H1 (cell line): ENCODE measurements around the gene DDX51. TPM values are rescaled to one million over a fixed set of nuclear protein-coding genes. Genes with fewer than 3 reads are reported as not detected.

ENCODE experiments used
- CTCF ChIA-PET: fragments of 300-600 bp; sonication (Branson Sonifier 250); formaldehyde crosslinking; loops from one replicate; lab custom pipeline; 2021; ENCODE audit not compliant: partially characterized antibody; lab: Charles Lee
- POLR2A ChIA-PET: fragments of 300-600 bp; sonication (Branson Sonifier 250); formaldehyde crosslinking; loops from one replicate; lab custom pipeline; 2021; ENCODE audit warnings: inconsistent platforms; ENCODE audit not compliant: partially characterized antibody; lab: Charles Lee
- DNase-seq, 2 experiments: peaks; one replicate each; pipeline versions ENCODE4 v3.0.0 to v3.0.0-alpha.2; 2010 to 2022; ENCODE audit warnings: low spot score in 2 of 2, low read depth in 1 of 2, mixed read lengths in 1 of 2
- FAIRE-seq: peaks from 2 replicates; lab custom pipeline; 2011; peaks lifted over from hg19 to GRCh38; lab: Jason Lieb, UNC
- H2AFZ ChIP-seq: 2 replicates; pipeline ENCODE4 v1.8.1; 2012; ENCODE audit warnings: low read length, inconsistent platforms
- H2AK5ac ChIP-seq: 2 replicates; pipeline ENCODE4 v1.6.1; 2013; ENCODE audit warnings: low read depth, low read length
- H2BK120ac ChIP-seq: replicated peaks from 2 replicates; pipeline ENCODE3; 2013; ENCODE audit warnings: low read depth, low read length, inconsistent platforms
- H2BK12ac ChIP-seq: 2 replicates; pipeline ENCODE4 v1.6.1; 2013; ENCODE audit warnings: low read depth, low read length
- H2BK15ac ChIP-seq: 2 replicates; pipeline ENCODE4 v1.6.1; 2013; ENCODE audit warnings: low read length
- H2BK20ac ChIP-seq: 2 replicates; pipeline ENCODE4 v1.6.1; 2013; ENCODE audit warnings: low read length
- H2BK5ac ChIP-seq: 2 replicates; pipeline ENCODE4 v1.6.1; 2013; ENCODE audit warnings: low read depth, low read length
- H3K14ac ChIP-seq: 2 replicates; pipeline ENCODE4 v1.6.1; 2013; ENCODE audit warnings: inconsistent platforms; ENCODE audit not compliant: insufficient read length
- H3K18ac ChIP-seq: 2 replicates; pipeline ENCODE4 v1.6.1; 2013; ENCODE audit warnings: low read length; ENCODE audit errors: extremely low read depth
- H3K23ac ChIP-seq: 2 replicates; pipeline ENCODE4 v1.6.1; 2013; ENCODE audit warnings: inconsistent platforms; ENCODE audit not compliant: insufficient read length
- H3K23me2 ChIP-seq: 2 replicates; pipeline ENCODE4 v1.6.1; 2013; ENCODE audit warnings: low read depth, low read length
- H3K27ac ChIP-seq: 2 replicates; pipeline ENCODE4 v1.6.1; 2011; ENCODE audit warnings: low read depth, low read length, inconsistent platforms
- H3K27me3 ChIP-seq, 4 experiments: replicated peaks in 1 of 4; 1 replicate in 1 of 4; 2 replicates in 3 of 4; pipeline versions ENCODE4 v1.6.1 to v1.8.1; 2011 to 2013; ENCODE audit warnings: low read length in 3 of 4, mild to moderate bottlenecking in 3 of 4, inconsistent platforms in 2 of 4, mixed read lengths in 2 of 4, moderate library complexity in 1 of 4; ENCODE audit not compliant: control insufficient read depth in 3 of 4, insufficient read depth in 3 of 4; ENCODE audit errors: extremely low read depth in 1 of 4
- H3K36me3 ChIP-seq, 4 experiments: 2 replicates each; pipeline versions ENCODE4 v1.6.1 to v1.8.1; 2011 to 2013; ENCODE audit warnings: mild to moderate bottlenecking in 4 of 4, low read length in 3 of 4, moderate library complexity in 2 of 4, control low read depth in 1 of 4, inconsistent platforms in 1 of 4; ENCODE audit not compliant: insufficient read depth in 4 of 4, control insufficient read depth in 2 of 4
- H3K4ac ChIP-seq: replicated peaks from 2 replicates; pipeline ENCODE3; 2013; ENCODE audit warnings: low read length, low read depth, mixed read lengths, inconsistent platforms; ENCODE audit not compliant: insufficient read length
- H3K4me1 ChIP-seq, 4 experiments: replicated peaks in 1 of 4; 1 replicate in 1 of 4; 2 replicates in 3 of 4; pipeline versions ENCODE4 v1.6.1 to v1.8.1; 2011 to 2013; ENCODE audit warnings: low read length in 3 of 4, inconsistent platforms in 2 of 4, mixed read lengths in 1 of 4; ENCODE audit not compliant: insufficient read depth in 4 of 4, control insufficient read depth in 3 of 4
- H3K4me2 ChIP-seq, 2 experiments: 2 replicates each; pipeline versions ENCODE4 v1.6.1 to v1.8.1; 2011 to 2013; ENCODE audit warnings: low read depth in 2 of 2, low read length in 2 of 2, control low read depth in 1 of 2, inconsistent platforms in 1 of 2, mild to moderate bottlenecking in 1 of 2; ENCODE audit not compliant: insufficient read depth in 1 of 2
- H3K4me3 ChIP-seq, 4 experiments: fragments of 200-600, 300-600 bp in 1 of 4; sonication (generic), shearing (Covaris generic), sonication (Bioruptor Twin) in 1 of 4; 2 replicates each; pipeline versions ENCODE4 v1.5.1 to v1.8.1; 2011 to 2016; ENCODE audit warnings: low read length in 4 of 4, low read depth in 3 of 4, control low read depth in 2 of 4, inconsistent platforms in 2 of 4, mild to moderate bottlenecking in 2 of 4, mixed read lengths in 1 of 4, moderate library complexity in 1 of 4; ENCODE audit not compliant: insufficient read depth in 2 of 4; ENCODE audit errors: extremely low read depth in 1 of 4
- H3K56ac ChIP-seq: replicated peaks from 2 replicates; pipeline ENCODE3; 2013; ENCODE audit warnings: low read depth, mild to moderate bottlenecking, mixed read lengths, low read length, inconsistent platforms; ENCODE audit not compliant: insufficient read length
- H3K79me1 ChIP-seq: 2 replicates; pipeline ENCODE4 v1.6.1; 2013; ENCODE audit warnings: low read depth, low read length, control low read depth
- H3K79me2 ChIP-seq, 2 experiments: 2 replicates each; pipeline versions ENCODE4 v1.6.1 to v1.8.1; 2012 to 2013; ENCODE audit warnings: low read length in 2 of 2, mild to moderate bottlenecking in 2 of 2, inconsistent platforms in 1 of 2; ENCODE audit not compliant: insufficient read depth in 2 of 2, control insufficient read depth in 1 of 2
- H3K9ac ChIP-seq, 4 experiments: replicated peaks in 1 of 4; 1 replicate in 1 of 4; 2 replicates in 3 of 4; pipeline versions ENCODE4 v1.6.1 to v1.8.1; 2011 to 2013; ENCODE audit warnings: low read depth in 3 of 4, low read length in 3 of 4, control low read depth in 2 of 4, mild to moderate bottlenecking in 2 of 4, moderate library complexity in 2 of 4, inconsistent platforms in 1 of 4; ENCODE audit errors: extremely low read depth in 1 of 4
- H3K9me3 ChIP-seq, 2 experiments: 2 replicates each; pipeline versions ENCODE4 v1.6.1 to v1.8.1; 2012 to 2013; ENCODE audit warnings: mild to moderate bottlenecking in 2 of 2, moderate library complexity in 2 of 2, control low read depth in 1 of 2, inconsistent platforms in 1 of 2, low read depth in 1 of 2, low read length in 1 of 2, mixed read lengths in 1 of 2; ENCODE audit not compliant: insufficient read depth in 2 of 2
- H4K20me1 ChIP-seq, 2 experiments: replicated peaks in 1 of 2; 2 replicates each; pipeline versions ENCODE3 to v1.8.1; 2011 to 2013; ENCODE audit warnings: inconsistent platforms in 2 of 2, low read length in 2 of 2, mild to moderate bottlenecking in 1 of 2; ENCODE audit not compliant: insufficient read depth in 2 of 2, control insufficient read depth in 1 of 2
- H4K5ac ChIP-seq: 2 replicates; pipeline ENCODE4 v1.6.1; 2013; ENCODE audit warnings: low read length, low read depth, mixed read lengths, inconsistent platforms; ENCODE audit not compliant: insufficient read length
- H4K8ac ChIP-seq: 2 replicates; pipeline ENCODE4 v1.8.0; 2013; ENCODE audit warnings: mild to moderate bottlenecking, moderate library complexity, low read length, inconsistent platforms; ENCODE audit not compliant: insufficient read depth; ENCODE audit errors: extremely low read depth
- H4K91ac ChIP-seq: replicated peaks from 2 replicates; pipeline ENCODE3; 2013; ENCODE audit warnings: low read length, mixed read lengths, inconsistent platforms; ENCODE audit not compliant: insufficient read length
- CBX8 ChIP-seq: fragments of 300-800, 300-1000 bp; sonication (generic); IDR thresholded peaks from 2 replicates; pipeline ENCODE4 v1.7.1; 2016; ENCODE audit warnings: low read depth, low read length, borderline replicate concordance
- E2F6 ChIP-seq: IDR thresholded peaks from 2 replicates; pipeline ENCODE4 v1.6.1; 2012; ENCODE audit warnings: inconsistent platforms
- EP300 ChIP-seq, 2 experiments: IDR thresholded peaks; 1 replicate in 1 of 2; 2 replicates in 1 of 2; pipeline ENCODE4 v1.6.1; 2011 to 2012; ENCODE audit warnings: low read depth in 2 of 2, low read length in 2 of 2, mild to moderate bottlenecking in 2 of 2, borderline replicate concordance in 1 of 2, inconsistent platforms in 1 of 2, moderate library complexity in 1 of 2
- FOSL1 ChIP-seq: IDR thresholded peaks from 2 replicates; pipeline ENCODE4 v1.6.1; 2011; ENCODE audit warnings: mild to moderate bottlenecking, low read depth, low read length, moderate library complexity; ENCODE audit not compliant: insufficient read depth
- JUND ChIP-seq: IDR thresholded peaks from 2 replicates; pipeline ENCODE4 v1.6.1; 2011; ENCODE audit warnings: mild to moderate bottlenecking, improper control_type of control experiment, low read length
- KDM1A ChIP-seq: fragments of 200-600, 300-600 bp; sonication (generic); IDR thresholded peaks from 2 replicates; pipeline ENCODE4 v1.7.1; 2016; ENCODE audit warnings: mild to moderate bottlenecking, low read length, borderline replicate concordance
- SIN3A ChIP-seq, 2 experiments: IDR thresholded peaks in 1 of 2; conservative IDR thresholded peaks in 1 of 2; 2 replicates each; pipeline ENCODE4 v1.6.1; 2011 to 2012; ENCODE audit warnings: low read length in 2 of 2, improper control_type of control experiment in 1 of 2, low read depth in 1 of 2, mild to moderate bottlenecking in 1 of 2
- SUZ12 ChIP-seq: fragments of 200-600 bp; sonication (generic); IDR thresholded peaks from 2 replicates; pipeline ENCODE4 v1.6.1; 2012; ENCODE audit warnings: mild to moderate bottlenecking, inconsistent platforms, low read length, moderate library complexity, mixed read lengths
- TAF7 ChIP-seq: optimal IDR thresholded peaks from 2 replicates; pipeline ENCODE3; 2011; ENCODE audit warnings: low read depth, mild to moderate bottlenecking, inconsistent platforms, low read length, moderate library complexity, borderline replicate concordance
- TCF12 ChIP-seq: IDR thresholded peaks from 2 replicates; pipeline ENCODE4 v1.6.1; 2011; ENCODE audit warnings: low read depth, mild to moderate bottlenecking, low read length
- YY1 ChIP-seq: IDR thresholded peaks from 2 replicates; pipeline ENCODE4 v1.6.1; 2011; ENCODE audit warnings: low read depth, mild to moderate bottlenecking, low read length
- WGBS, 2 experiments: shearing (Covaris generic) in 1 of 2; methylation state at CpG; one replicate each; pipeline versions ENCODE4 v1.1.6 to v1.1.7; 2013 to 2015; ENCODE audit warnings: low lambda C conversion rate in 2 of 2, mixed read lengths in 2 of 2, inconsistent platforms in 1 of 2, low coverage in 1 of 2, missing lambda C conversion rate in 1 of 2; ENCODE audit not compliant: insufficient replicate concordance in 2 of 2, insufficient coverage in 1 of 2, insufficient read length in 1 of 2; ENCODE audit errors: extremely low coverage in 1 of 2, missing lambda C conversion rate in 1 of 2; 5-methylcytosine and 5-hydroxymethylcytosine counted together
- polyA plus RNA-seq, 7 experiments: library from polyadenylated mRNA; depleted of rRNA in 3 of 7; stranded (reverse) in 5 of 7; unstranded in 2 of 7; fragments of >200 nt in 5 of 7; fragments of 200-250 nt in 2 of 7; gene quantifications; 1 replicate in 5 of 7; 2 replicates in 1 of 7; 4 replicates in 1 of 7; pipeline versions ENCODE4 v1.2.1 to v1.2.3, GENCODE V29; 2011 to 2013; ENCODE audit warnings: missing spikeins in 2 of 7, mixed read lengths in 2 of 7
- total RNA-seq: library from RNA; stranded (reverse); fragmentation: NEBNext Ultra II Directional; extraction: Animal tissue kit (Norgen Biotek cat#: 25700); gene quantifications from 2 replicates; pipeline ENCODE4 v1.2.1, GENCODE V29; 2021
- TF ChIP-seq, protein P1 (sequence below): IDR thresholded peaks from 2 replicates; pipeline ENCODE4 v1.6.1; 2011; ENCODE audit warnings: low read depth, mild to moderate bottlenecking, low read length; ENCODE audit not compliant: insufficient read depth

DDX51 gene
- total and polyA plus RNA-seq, 2 of the 8 experiments (the other 6 are each of a cell fraction or from before 2014, with no cell fraction given), result 11.2 to 24.4 TPM

DNA sequence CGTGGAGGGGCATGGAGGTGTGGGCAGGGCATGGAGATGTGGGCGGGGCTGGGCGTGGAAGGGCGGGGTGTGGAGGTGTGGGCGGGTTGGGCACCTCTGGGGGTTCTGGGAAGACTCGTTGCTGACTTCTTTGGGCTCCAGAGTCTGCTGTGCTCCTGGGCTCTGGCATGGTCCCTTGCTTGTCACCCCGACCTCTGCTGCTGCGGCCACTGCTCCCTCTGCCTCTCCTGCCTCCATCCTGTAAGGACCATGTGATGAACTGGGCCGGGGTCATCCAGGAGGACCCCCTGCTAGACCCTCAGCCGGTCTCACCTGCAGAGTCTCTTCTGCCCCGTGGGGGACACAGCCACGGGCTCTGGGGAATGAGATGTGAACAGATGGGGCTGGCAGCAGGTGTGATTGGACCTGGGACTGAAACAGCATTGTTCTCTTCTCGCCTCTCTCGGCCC lies 15.5 kb upstream of the DDX51 start:
- Histone ChIP-seq H3K27ac (no peak overlapping the region), H4K5ac (no peak overlapping the region), H3K14ac (no peak overlapping the region), H4K20me1 (peaks cover 0 to 29% of the 10 kb centered on the region in 2 experiments), H3K79me1 (peaks cover 10% of the 10 kb centered on the region; the same call in 1 of the 2 replicates), H3K4ac (no peak overlapping the region), H3K9me3 (peaks cover 0 to 20% of the 10 kb centered on the region in 2 experiments; a peak in 3 of 4 replicates), H3K18ac (no peak overlapping the region), H4K91ac (no peak overlapping the region), H2BK12ac (no peak overlapping the region), H2BK15ac (no peak overlapping the region), H3K56ac (no peak overlapping the region), H3K23ac (no peak overlapping the region), H4K8ac (no peak overlapping the region), H2BK120ac (no peak overlapping the region), H3K36me3 (peaks cover 8 to 25% (median 20%) of the 10 kb centered on the region in 4 experiments; a peak in 5 of 8 replicates), H2BK5ac (no peak overlapping the region), H3K23me2 (peaks cover 34% of the 10 kb centered on the region), H2AFZ (no peak overlapping the region), H3K79me2 (peaks cover 0 to 3% of the 10 kb centered on the region in 2 experiments; a peak in 1 of 4 replicates), H3K4me1 (no peaks in the 10 kb centered on the region; a peak in 1 of 7 replicates), H3K9ac (no peak overlapping the region), H2AK5ac (no peak overlapping the region), H3K27me3 (peaks cover 0 to 4% (median 2%) of the 10 kb centered on the region in 4 experiments; a peak in 4 of 7 replicates), H3K4me3 (no peak overlapping the region), H3K4me2 (no peak overlapping the region), H2BK20ac (no peak overlapping the region)
- ChIA-PET POLR2A (no interaction called here), CTCF (interaction anchor here (0.6 to 2.2 kb wide), 3 partner anchors 35 to 70 kb away, joined by 3 to 9 read pairs (median 4); no protein-coding TSS in a partner anchor)
- FAIRE-seq, result no peak
- DNase-seq, result no peak
- 80% methylated on average over 8 of the region's 14 CpGs; no CpG with 5 or more reads in 1 of the 2 experiments for WGBS, 2 experiments
- TF ChIP-seq CBX8 (no peak), EP300 (IDR thresholded peaks at IDR 0.05; ENCODE audit: borderline replicate concordance in 1 of 2, low read depth in 2 of 2, low read length in 2 of 2) (no peak), YY1 (no peak), SIN3A (conservative IDR thresholded peaks at IDR 0.05 in 1 of 2, IDR thresholded peaks at IDR 0.05 in 1 of 2; ENCODE audit: low read depth in 1 of 2, low read length in 2 of 2) (no peak), KDM1A (no peak), SUZ12 (no peak), E2F6 (no peak), JUND (no peak), TCF12 (no peak), FOSL1 (no peak), TAF7 (no peak)
- TF ChIP-seq, protein P1, sequence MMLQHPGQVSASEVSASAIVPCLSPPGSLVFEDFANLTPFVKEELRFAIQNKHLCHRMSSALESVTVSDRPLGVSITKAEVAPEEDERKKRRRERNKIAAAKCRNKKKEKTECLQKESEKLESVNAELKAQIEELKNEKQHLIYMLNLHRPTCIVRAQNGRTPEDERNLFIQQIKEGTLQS, result no peak
